Fibroblast of mammary gland (primary cell): Measurements from ENCODE around the gene KIF6.
A peak's percentile ranks its signal among the peaks of the same experiment; 100 is the strongest.

Experiments
- DNase-seq: peaks from one replicate; pipeline ENCODE4 v3.0.0-alpha.2; 2010; ENCODE audit warnings: low read depth
- H3K4me3 ChIP-seq: 2 replicates; pipeline ENCODE4 v1.5.1; 2011; ENCODE audit warnings: low read depth, mild to moderate bottlenecking, low read length, moderate library complexity; ENCODE audit not compliant: control insufficient read depth
- CTCF ChIP-seq: conservative IDR thresholded peaks from 2 replicates; pipeline ENCODE4 v1.5.1; 2011; ENCODE audit warnings: low read depth, low read length, inconsistent platforms; ENCODE audit not compliant: control insufficient read depth, insufficient read depth

The KIF6 gene

GRCh38 chr6:39304951-39305350 lies 420.3 kb downstream of the KIF6 start:
- H3K4me3 ChIP-seq, result no peak overlapping the region
- no peak for DNase-seq
- TF ChIP-seq CTCF, result no peak

- H3K4me3 ChIP-seq, result no peak overlapping the region
- no peak for DNase-seq
- TF ChIP-seq CTCF, result no peak
These were observed 421.6 kb downstream of the KIF6 start for GRCh38 chr6:39303425-39304153.

DNA sequence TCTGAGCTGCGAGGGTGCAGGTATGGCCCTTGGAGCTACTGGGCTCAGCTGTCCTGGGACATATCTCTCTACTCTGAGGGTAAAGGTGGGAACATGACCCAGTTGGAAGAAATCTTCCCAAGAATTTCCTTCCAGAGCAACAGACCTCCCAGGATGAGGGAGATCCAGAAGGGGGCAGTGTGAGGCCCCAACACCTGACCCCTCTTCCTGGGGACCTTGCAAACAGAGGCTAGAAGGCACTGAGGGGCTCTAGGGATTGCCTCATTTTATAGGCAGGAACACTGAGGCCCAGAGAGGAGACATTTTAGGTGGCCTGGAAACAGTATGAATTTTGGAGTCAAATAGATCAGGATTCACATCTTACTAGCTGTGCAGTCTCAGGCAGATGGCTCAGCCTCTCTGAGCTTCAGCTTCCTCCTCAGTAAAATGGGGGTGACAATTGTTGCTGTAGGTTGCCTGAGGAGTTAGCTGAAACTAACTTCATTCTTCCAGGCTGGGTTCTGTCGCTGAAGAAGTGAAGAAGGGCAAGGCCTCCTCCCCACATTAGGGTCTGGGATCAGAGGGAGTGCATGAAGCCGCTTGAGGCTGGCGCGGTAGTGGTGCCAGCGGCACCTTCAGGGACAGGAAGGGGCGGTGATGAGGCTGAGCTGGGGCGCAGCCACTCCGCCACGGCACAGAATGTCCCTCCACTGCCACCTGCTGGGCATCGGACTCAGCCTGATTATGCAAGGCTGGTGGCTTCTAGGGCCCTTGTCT lies 422.4 kb downstream of the KIF6 start:
- TF ChIP-seq CTCF, result peak; percentile 79
- no peak overlapping the region for H3K4me3 ChIP-seq

DNA sequence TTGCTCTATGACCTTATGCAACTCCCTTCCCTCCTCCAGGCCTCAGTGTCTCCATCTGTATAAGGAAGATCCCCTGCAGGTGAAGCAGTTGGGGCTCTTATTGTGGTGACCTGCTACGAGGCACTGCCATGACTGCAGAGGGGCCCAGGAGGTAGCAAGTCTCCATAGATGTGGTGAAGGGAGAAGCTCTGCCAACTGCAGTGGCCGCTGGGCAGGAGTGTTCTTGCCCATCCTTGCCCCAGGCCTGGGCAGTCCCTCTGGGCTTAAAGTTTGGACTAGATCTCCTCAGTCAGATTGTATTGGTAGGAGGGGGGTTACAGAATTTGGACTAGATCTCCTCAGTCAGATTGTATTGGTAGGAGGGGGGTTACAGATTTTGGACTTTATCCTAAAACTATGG lies 423.2 kb downstream of the KIF6 start:
- DNase-seq, result no peak
- H3K4me3 ChIP-seq, result no peak overlapping the region
- no peak for TF ChIP-seq CTCF

More for the DNA sequence above, 422.4 kb downstream of the KIF6 start:
- peak; percentile 56 for DNase-seq

GRCh38 chr6:39301606-39302005 lies 423.6 kb downstream of the KIF6 start:
- peak; percentile 26 for TF ChIP-seq CTCF
- H3K4me3 ChIP-seq, result no peak overlapping the region
- DNase-seq, result no peak

GRCh38 chr6:39300739-39301138 lies 424.5 kb downstream of the KIF6 start:
- TF ChIP-seq CTCF, result no peak
- no peak for DNase-seq

More at GRCh38 chr6:39300739-39301138, 424.5 kb downstream of the KIF6 start:
- H3K4me3 ChIP-seq, result no peak overlapping the region
